Calu3 (cell line): Measurements from ENCODE around the gene WIPF1. TPM values are rescaled to one million over a fixed set of nuclear protein-coding genes. Genes with fewer than 3 reads are reported as not detected.

Experiments used
- BruUV-seq: library from RNA; stranded (reverse); fragments of 400-500 nt; replicated peaks from 2 replicates; lab custom pipeline; 2021; lab: Mats Ljungman, UMichigan
- CTCF ChIA-PET: fragments of 300-600 bp; sonication (Branson Sonifier 250); formaldehyde crosslinking; loops from one replicate; lab custom pipeline; 2022; ENCODE audit warnings: antibody characterized with exemption; lab: Charles Lee
- DNase-seq: peaks from one replicate; pipeline ENCODE4 v3.0.0; 2022
- H3K27ac Mint-ChIP-seq: one replicate; pipeline ENCODE4 v1.8.0; 2022; ENCODE audit warnings: mixed read lengths; ENCODE audit not compliant: unreplicated experiment
- H3K27me3 Mint-ChIP-seq: one replicate; pipeline ENCODE4 v1.8.0; 2022; ENCODE audit warnings: mixed read lengths; ENCODE audit not compliant: unreplicated experiment
- H3K36me3 Mint-ChIP-seq: one replicate; pipeline ENCODE4 v1.8.0; 2022; ENCODE audit warnings: mild to moderate bottlenecking, moderate library complexity, mixed read lengths; ENCODE audit not compliant: insufficient read depth, unreplicated experiment
- H3K4me1 Mint-ChIP-seq: one replicate; pipeline ENCODE4 v1.8.0; 2022; ENCODE audit warnings: mild to moderate bottlenecking, low read depth, mixed read lengths; ENCODE audit not compliant: unreplicated experiment
- H3K4me3 Mint-ChIP-seq: one replicate; pipeline ENCODE4 v1.8.0; 2022; ENCODE audit warnings: mild to moderate bottlenecking, low read depth, moderate library complexity, mixed read lengths; ENCODE audit not compliant: unreplicated experiment
- H3K9me3 Mint-ChIP-seq: one replicate; pipeline ENCODE4 v1.8.0; 2022; ENCODE audit warnings: low read depth, mixed read lengths; ENCODE audit not compliant: unreplicated experiment
- intact Hi-C: fragments of 100-400 bp; cut with micrococcal nuclease; formaldehyde crosslinking; loops from one replicate; pipeline ENCODE4 v1.10.0; 2022; ENCODE audit not compliant: unreplicated experiment
- total RNA-seq: library from RNA; stranded (reverse); gene quantifications from 2 replicates; pipeline ENCODE4 v1.2.3, GENCODE V29; 2022
- TF ChIP-seq, protein P1 (sequence below): fragments of 200-600 bp; IDR thresholded peaks from one replicate; pipeline ENCODE4 v1.8.0; 2022; ENCODE audit warnings: antibody characterized with exemption; ENCODE audit not compliant: unreplicated experiment

Gene WIPF1
- total RNA-seq, 1 experiment from 2014 or later, result 0.87 TPM

DNA sequence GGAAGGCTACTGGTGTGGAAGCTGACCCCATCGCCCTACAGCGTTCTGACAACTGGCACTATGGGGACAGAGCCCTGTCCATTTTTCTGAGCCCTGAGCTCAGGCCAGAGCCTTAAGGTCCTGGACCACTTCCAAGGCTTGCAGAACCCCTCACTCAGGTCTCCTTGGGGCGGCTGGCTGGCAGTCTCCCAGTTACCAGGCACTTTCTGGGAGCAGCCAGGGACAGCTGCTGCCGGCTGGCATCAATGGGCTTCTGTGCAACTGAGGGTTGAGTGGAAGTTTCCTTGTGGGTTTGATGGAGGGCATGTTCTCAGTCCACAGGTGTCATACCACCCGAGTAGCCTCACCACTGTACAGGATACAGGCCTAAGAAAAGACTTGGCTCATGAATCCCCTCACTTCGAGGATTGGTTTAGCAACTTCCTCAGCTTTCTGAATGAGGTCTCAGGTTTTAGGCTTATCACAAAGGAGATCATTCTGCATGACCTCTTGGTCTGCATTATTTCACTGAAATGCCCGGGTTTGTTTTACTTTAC, 27.4 kb upstream of the WIPF1 start:
- TF ChIP-seq, protein P1, sequence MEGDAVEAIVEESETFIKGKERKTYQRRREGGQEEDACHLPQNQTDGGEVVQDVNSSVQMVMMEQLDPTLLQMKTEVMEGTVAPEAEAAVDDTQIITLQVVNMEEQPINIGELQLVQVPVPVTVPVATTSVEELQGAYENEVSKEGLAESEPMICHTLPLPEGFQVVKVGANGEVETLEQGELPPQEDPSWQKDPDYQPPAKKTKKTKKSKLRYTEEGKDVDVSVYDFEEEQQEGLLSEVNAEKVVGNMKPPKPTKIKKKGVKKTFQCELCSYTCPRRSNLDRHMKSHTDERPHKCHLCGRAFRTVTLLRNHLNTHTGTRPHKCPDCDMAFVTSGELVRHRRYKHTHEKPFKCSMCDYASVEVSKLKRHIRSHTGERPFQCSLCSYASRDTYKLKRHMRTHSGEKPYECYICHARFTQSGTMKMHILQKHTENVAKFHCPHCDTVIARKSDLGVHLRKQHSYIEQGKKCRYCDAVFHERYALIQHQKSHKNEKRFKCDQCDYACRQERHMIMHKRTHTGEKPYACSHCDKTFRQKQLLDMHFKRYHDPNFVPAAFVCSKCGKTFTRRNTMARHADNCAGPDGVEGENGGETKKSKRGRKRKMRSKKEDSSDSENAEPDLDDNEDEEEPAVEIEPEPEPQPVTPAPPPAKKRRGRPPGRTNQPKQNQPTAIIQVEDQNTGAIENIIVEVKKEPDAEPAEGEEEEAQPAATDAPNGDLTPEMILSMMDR, result no peak
- Mint-ChIP-seq H3K4me3 (no peak overlapping the region), H3K9me3 (no peaks in the 10 kb centered on the region), H3K27ac (no peak overlapping the region), H3K27me3 (peaks cover 17% of the 10 kb centered on the region), H3K36me3 (no peaks in the 10 kb centered on the region), H3K4me1 (no peaks in the 10 kb centered on the region)
- no TSS peak for BruUV-seq
- CTCF ChIA-PET, result no interaction called here
- no peak for DNase-seq
- intact Hi-C loops, result no loop called here

DNA sequence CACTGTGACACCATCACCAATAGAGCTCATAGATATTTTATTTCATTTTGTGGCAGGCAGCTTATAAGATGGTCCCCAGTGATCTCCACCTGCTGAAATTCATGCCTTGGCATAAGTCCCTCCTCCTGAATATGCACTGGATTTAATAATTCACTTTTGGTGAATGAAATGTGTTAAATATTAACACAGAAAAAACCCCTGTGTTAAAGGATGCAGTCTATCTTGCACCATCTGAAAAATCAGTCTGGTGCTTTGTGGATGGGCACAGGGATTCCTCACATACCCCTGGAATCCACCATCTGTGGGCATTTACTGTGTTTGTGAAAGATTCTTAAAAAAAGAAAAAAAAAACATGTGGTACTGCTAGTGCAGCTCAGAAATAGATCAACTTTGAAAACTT, 26.1 kb upstream of the WIPF1 start:
- Mint-ChIP-seq H3K9me3 (no peaks in the 10 kb centered on the region), H3K27me3 (peaks cover 17% of the 10 kb centered on the region), H3K4me3 (no peak overlapping the region), H3K36me3 (no peaks in the 10 kb centered on the region), H3K27ac (no peak overlapping the region), H3K4me1 (no peaks in the 10 kb centered on the region)
- no peak for DNase-seq
- TF ChIP-seq, protein P1, result no peak
- CTCF ChIA-PET, result no interaction called here
- BruUV-seq, result no TSS peak
- intact Hi-C loops, result no loop called here

DNA sequence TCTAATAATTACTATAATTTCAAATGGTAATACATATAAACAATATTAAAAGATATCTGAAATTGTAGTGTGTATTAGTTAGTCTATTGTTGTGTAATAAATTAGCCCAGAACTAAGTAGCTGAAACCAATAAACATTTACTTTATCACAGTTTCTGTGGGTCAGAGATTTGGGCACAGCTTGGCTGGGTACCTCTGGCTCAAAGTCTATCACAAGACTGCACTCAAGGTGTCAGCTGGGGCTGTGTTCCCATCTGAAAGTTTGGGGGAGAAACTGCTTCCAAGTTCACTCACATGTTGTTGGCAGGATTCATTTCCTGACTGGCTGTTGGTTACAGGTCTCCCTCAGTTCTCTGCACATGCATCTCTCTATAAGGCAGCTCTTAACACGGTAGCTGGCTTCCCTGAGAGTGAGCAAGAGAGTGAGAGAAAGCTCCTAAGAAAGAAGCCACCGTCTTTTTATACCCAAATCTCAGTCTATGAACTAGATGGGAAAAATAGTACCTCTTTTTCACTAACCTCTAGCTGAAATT, 25.6 kb upstream of the WIPF1 start:
- no TSS peak for BruUV-seq
- Mint-ChIP-seq H3K4me3 (no peak overlapping the region), H3K4me1 (peaks cover under 1% of the 10 kb centered on the region), H3K27me3 (peaks cover 17% of the 10 kb centered on the region), H3K36me3 (no peaks in the 10 kb centered on the region), H3K27ac (no peak overlapping the region), H3K9me3 (no peaks in the 10 kb centered on the region)
- CTCF ChIA-PET, result no interaction called here
- intact Hi-C loops, result no loop called here
- no peak for DNase-seq
- TF ChIP-seq, protein P1, result no peak

DNA sequence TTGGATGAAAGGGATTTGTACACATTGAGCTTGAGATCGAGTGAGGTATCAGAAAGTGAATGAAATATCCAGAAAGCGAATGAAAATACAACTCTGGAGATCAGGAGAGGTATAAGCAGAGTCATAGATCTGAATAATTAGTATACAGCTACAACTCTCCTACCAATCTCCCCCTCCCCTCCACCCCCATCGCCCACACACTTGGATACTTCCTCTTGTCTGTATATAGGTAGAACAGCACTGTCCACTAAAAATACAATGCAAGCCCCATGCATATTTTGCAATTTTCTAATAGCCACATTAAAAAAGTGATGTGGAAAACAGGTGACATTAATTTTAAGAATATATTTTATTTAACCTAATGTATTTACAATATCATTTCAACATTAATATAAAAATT, 23.7 kb upstream of the WIPF1 start:
- TF ChIP-seq, protein P1, result no peak
- DNase-seq, result no peak
- no peak overlapping the region for H3K4me3 Mint-ChIP-seq
- H3K27ac Mint-ChIP-seq, result no peak overlapping the region
- H3K9me3 Mint-ChIP-seq, result no peaks in the 10 kb centered on the region
- H3K36me3 Mint-ChIP-seq, result no peaks in the 10 kb centered on the region
- CTCF ChIA-PET, result no interaction called here
- no TSS peak for BruUV-seq
- peaks cover 6% of the 10 kb centered on the region for H3K27me3 Mint-ChIP-seq
- intact Hi-C loops, result no loop called here
- H3K4me1 Mint-ChIP-seq, result peaks cover 12% of the 10 kb centered on the region
